Right lobe of liver (tissue), 6 donors: ENCODE data around the gene SPHK1. TPM values are rescaled to one million over a fixed set of nuclear protein-coding genes. Genes with fewer than 3 reads are reported as not detected.
"Not testable (repeated sequence)": the region's sequence is repeated elsewhere in the genome, so short reads cannot be mapped to it uniquely, and the experiment has no call there.

Source experiments
- ATAC-seq, 4 donors: fragments of 200-7000 bp; cut with Tn5 transposase; one replicate each; pipeline ENCODE4 v1.9.1; 2020; ENCODE audit warnings: mild to moderate bottlenecking in 4 of 4, moderate library complexity in 4 of 4
- DNase-seq, 3 donors: peaks; one replicate each; pipeline ENCODE4 v3.0.0-alpha.2; 2020
- H3K27ac ChIP-seq, 3 donors: fragments of 200-600 bp; one replicate each; pipeline ENCODE4 v1.8.0; 2022
- H3K27me3 ChIP-seq, 2 donors: fragments of 200-600 bp; one replicate each; pipeline ENCODE4 v1.8.0; 2022
- H3K36me3 ChIP-seq, 4 donors: fragments of 200-600 bp; sonication (generic) in 1 of 4; one replicate each; pipeline versions ENCODE4 v1.5.1 to v1.8.0; 2017 to 2022; ENCODE audit warnings: control low read depth in 1 of 4
- H3K4me1 ChIP-seq, 4 donors: fragments of 200-600 bp; sonication (generic) in 1 of 4; one replicate each; pipeline versions ENCODE4 v1.5.1 to v1.8.0; 2017 to 2022; ENCODE audit warnings: control low read depth in 1 of 4
- H3K4me3 ChIP-seq, 3 donors: fragments of 200-600 bp; one replicate each; pipeline ENCODE4 v1.8.0; 2022
- H3K9me3 ChIP-seq, 4 donors: fragments of 200-600 bp; sonication (generic) in 1 of 4; one replicate each; pipeline versions ENCODE4 v1.5.1 to v1.8.0; 2017 to 2022; ENCODE audit warnings: control low read depth in 1 of 4
- POLR2A ChIP-seq: fragments of 450-650 bp; IDR thresholded peaks from one replicate; pipeline ENCODE4 v1.6.1; 2017; ENCODE audit warnings: antibody characterized with exemption, mild to moderate bottlenecking
- WGBS: methylation state at CpG from one replicate; pipeline ENCODE4 v1.1.6; 2018; ENCODE audit warnings: low coverage, low lambda C conversion rate; ENCODE audit not compliant: insufficient coverage; ENCODE audit errors: missing lambda C conversion rate; 5-methylcytosine and 5-hydroxymethylcytosine counted together
- intact Hi-C, 2 donors: fragments of 100-400 bp; cut with DNase I; formaldehyde crosslinking; loops; one replicate each; pipeline versions ENCODE4 v1.11.2 to v1.14.1; 2022
- total RNA-seq, 6 experiments: library from RNA; depleted of rRNA in 2 of 6; stranded (reverse); fragments of >200 nt in 2 of 6; fragmentation: NEBNext Ultra II Directional in 3 of 6; extraction: Animal tissue kit (Norgen Biotek cat#: 25700) in 3 of 6; gene quantifications; one replicate each; pipeline versions ENCODE4 v1.1.0 to v1.2.4, GENCODE V29; 2016 to 2023
- TF ChIP-seq, protein P1 (sequence below), 4 donors: fragments of 200-600 bp in 3 of 4; fragments of 450-650 bp in 1 of 4; IDR thresholded peaks; one replicate each; pipeline versions ENCODE4 v1.5.1 to v1.8.0; 2016 to 2022; ENCODE audit warnings: antibody characterized with exemption in 4 of 4, mild to moderate bottlenecking in 2 of 4
- donor health status: DM: no; HTN: yes; CAD: no.
- donor health status: DM: no; HTN: no; CAD: no.
- donor health status: DM: no; HTN: no; CAD: no.
- donor health status: DM: no; HTN: yes; CAD: no.
- donor health status: DM: no; HTN: yes; CAD: no.

SPHK1 gene
- total RNA-seq, 6 experiments from 2014 or later = 0.35 to 2.6 (median 1.5) TPM

DNA sequence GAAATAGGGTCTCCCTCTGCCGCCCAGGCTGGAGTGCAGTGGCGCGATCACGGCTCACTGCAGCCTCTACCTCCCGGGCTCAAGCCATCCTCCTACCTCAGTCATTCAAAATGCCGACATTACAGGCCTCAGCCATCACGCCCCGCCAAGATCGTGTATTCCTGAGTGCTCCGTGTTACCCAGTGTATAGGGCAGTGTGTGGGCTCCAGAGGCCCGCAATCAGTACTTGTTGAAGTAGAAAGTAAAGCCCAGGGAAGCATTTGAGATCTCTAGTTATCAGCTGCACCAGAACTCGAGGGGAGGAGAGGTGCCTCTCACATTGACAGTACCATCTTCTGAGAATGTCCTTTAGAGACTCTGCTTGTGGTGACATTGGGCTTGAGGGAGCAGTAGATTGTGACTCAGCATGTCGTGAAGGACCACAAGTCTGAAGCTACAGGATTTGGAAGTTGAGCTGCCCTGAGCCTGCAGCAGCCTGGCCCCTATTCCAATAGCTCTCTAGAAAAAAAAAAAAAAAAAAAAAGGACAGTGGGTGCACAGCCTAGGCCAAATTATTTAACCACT, 29.6 kb upstream of the SPHK1 start:
- Histone ChIP-seq H3K4me1 (peaks cover 0 to 27% (median 4%) of the 10 kb centered on the region in 4 donors), H3K27me3 (no peaks in the 10 kb centered on the region), H3K36me3 (no peaks in the 10 kb centered on the region), H3K27ac (no peak overlapping the region), H3K9me3 (no peaks in the 10 kb centered on the region), H3K4me3 (no peak overlapping the region)
- 58% methylated on average over 10 of the region's 13 CpGs for WGBS
- TF ChIP-seq, protein P1, sequence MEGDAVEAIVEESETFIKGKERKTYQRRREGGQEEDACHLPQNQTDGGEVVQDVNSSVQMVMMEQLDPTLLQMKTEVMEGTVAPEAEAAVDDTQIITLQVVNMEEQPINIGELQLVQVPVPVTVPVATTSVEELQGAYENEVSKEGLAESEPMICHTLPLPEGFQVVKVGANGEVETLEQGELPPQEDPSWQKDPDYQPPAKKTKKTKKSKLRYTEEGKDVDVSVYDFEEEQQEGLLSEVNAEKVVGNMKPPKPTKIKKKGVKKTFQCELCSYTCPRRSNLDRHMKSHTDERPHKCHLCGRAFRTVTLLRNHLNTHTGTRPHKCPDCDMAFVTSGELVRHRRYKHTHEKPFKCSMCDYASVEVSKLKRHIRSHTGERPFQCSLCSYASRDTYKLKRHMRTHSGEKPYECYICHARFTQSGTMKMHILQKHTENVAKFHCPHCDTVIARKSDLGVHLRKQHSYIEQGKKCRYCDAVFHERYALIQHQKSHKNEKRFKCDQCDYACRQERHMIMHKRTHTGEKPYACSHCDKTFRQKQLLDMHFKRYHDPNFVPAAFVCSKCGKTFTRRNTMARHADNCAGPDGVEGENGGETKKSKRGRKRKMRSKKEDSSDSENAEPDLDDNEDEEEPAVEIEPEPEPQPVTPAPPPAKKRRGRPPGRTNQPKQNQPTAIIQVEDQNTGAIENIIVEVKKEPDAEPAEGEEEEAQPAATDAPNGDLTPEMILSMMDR (IDR thresholded peaks at IDR 0.05) = no peak
- no peak for TF ChIP-seq POLR2A
- ATAC-seq (no peak), DNase-seq (no peak)
- intact Hi-C loops = no loop called here

DNA sequence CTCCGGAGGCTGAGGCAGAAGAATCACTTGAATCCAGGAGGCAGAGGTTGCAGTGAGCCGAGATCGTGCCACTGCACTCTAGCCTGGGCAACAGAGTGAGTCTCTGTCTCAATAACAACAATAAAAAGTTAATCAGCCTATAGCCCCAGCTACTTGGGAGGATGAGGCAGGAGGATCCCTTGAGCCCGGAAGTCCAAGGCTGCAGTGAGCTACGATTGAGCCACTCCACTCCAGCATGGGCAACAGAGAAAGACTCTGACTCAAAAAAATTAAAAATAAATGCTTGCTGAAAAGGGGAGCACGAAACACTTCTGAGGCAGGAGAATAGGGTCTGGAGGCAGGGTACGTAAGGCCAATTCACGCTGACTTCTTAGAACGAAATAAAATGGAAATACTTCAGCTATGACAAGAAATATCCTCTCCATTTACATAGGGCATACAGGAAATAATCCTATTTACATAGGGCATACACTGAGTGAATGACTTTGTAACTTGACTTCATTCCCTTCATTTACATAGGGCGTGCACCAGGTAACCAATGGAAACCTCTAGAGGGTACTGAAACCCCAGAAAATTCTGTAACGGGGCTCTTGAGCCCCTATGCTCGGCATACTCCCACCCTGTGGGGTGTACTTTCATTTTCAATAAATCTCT, 27.5 kb upstream of the SPHK1 start:
- no peak overlapping the region for H3K27ac ChIP-seq
- H3K9me3 ChIP-seq = no peaks in the 10 kb centered on the region
- no peak overlapping the region for H3K4me3 ChIP-seq
- 66% methylated on average over 12 of the region's 12 CpGs for WGBS
- TF ChIP-seq, protein P1 (IDR thresholded peaks at IDR 0.05) = no peak
- TF ChIP-seq POLR2A = no peak
- peaks cover 0 to 12% (median 0%) of the 10 kb centered on the region in 4 donors for H3K4me1 ChIP-seq
- H3K36me3 ChIP-seq = no peaks in the 10 kb centered on the region
- DNase-seq (no peak), ATAC-seq (no peak)
- intact Hi-C loops = no loop called here
- H3K27me3 ChIP-seq = no peaks in the 10 kb centered on the region

DNA sequence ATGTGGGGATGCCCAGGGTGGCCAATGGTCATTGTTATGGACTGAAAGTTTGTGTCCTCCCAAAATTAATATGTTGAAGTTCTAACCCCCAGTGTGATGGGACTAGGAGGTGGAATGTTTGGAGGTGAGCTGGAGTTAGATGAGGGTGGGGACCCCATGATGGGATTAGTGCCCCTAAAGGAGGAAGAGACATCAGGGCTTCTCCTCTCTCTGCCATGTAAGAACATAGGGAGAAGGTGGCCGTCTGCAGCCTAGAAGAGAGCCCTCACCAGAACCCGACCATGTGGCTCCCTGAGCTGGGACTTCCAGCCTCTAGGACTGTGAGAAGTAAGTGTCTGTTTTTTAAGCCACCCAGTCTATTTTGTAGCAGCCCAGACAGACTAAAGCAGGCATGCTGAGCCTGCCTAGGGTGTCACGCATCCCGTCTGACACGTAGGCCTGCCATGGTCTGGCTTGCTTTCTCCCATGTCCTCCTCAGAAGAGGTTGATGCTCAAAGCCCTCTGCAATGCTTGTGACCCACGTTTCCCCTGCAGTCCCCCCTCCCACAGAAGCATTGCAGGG, 26.7 kb upstream of the SPHK1 start:
- H3K27ac ChIP-seq = no peak overlapping the region
- TF ChIP-seq POLR2A = no peak
- TF ChIP-seq, protein P1 (IDR thresholded peaks at IDR 0.05) = no peak
- no peaks in the 10 kb centered on the region for H3K36me3 ChIP-seq
- ATAC-seq (no peak), DNase-seq (no peak)
- H3K4me3 ChIP-seq = no peak overlapping the region
- intact Hi-C loops = no loop called here
- H3K4me1 ChIP-seq = peaks cover 0 to 8% (median 0%) of the 10 kb centered on the region in 4 donors
- WGBS = 80% methylated on average over 2 of the region's 6 CpGs
- no peaks in the 10 kb centered on the region for H3K9me3 ChIP-seq
- no peaks in the 10 kb centered on the region for H3K27me3 ChIP-seq

DNA sequence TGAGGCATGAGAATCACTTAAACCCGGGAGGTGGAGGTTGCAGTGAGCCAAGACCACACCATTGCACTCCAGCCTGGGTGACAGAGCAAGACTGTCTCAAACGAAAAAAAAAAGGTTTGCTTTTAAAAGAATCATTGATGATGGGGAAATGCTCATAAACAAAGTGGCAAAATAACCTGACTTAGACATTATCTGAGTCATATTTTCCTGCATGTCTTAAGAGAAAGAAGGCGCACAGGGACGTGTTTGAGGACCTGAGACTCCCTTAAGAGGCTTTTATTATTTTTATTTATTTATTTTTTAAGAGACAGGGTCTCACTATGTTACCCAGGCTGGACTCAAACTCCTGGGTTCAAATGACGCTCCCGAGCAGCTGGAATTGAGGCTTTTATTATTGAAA, 25.0 kb upstream of the SPHK1 start:
- DNase-seq (no peak), ATAC-seq (no peak)
- intact Hi-C loops = no loop called here
- H3K36me3 ChIP-seq = no peaks in the 10 kb centered on the region
- no peaks in the 10 kb centered on the region for H3K9me3 ChIP-seq
- WGBS = 80% methylated on average over 6 of the region's 6 CpGs
- peaks cover 0 to 5% (median 0%) of the 10 kb centered on the region in 4 donors for H3K4me1 ChIP-seq
- no peak overlapping the region for H3K4me3 ChIP-seq
- no peak overlapping the region for H3K27ac ChIP-seq
- no peaks in the 10 kb centered on the region for H3K27me3 ChIP-seq
- no peak for TF ChIP-seq POLR2A
- TF ChIP-seq, protein P1 (IDR thresholded peaks at IDR 0.05) = no peak

DNA sequence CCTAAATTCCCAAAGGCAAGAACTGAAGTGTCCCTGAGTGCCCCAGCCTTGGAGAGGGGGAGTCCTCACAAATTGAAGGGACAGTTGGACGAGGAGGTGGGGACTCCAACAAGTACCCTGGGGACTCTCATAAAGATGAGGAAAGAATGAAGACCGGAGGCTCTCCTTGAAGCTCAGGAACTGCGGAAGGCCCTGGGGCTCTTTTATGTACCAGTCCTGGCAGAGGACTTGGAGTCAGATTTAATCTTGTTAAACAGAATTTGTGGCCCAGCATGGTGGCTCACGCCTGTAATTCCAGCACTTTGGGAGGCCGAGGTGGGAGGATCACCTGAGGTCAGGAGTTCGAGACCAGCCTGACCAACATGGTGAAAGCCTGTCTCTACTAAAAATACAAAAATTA, 24.6 kb upstream of the SPHK1 start:
- H3K27me3 ChIP-seq, H3K9me3 ChIP-seq, H3K27ac ChIP-seq, ATAC-seq, H3K36me3 ChIP-seq, H3K4me3 ChIP-seq, DNase-seq, intact Hi-C loops, H3K4me1 ChIP-seq: not testable (repeated sequence)
- 75% methylated on average over 5 of the region's 6 CpGs for WGBS
